ENCODE data around the gene MAGEA3.

DNA sequence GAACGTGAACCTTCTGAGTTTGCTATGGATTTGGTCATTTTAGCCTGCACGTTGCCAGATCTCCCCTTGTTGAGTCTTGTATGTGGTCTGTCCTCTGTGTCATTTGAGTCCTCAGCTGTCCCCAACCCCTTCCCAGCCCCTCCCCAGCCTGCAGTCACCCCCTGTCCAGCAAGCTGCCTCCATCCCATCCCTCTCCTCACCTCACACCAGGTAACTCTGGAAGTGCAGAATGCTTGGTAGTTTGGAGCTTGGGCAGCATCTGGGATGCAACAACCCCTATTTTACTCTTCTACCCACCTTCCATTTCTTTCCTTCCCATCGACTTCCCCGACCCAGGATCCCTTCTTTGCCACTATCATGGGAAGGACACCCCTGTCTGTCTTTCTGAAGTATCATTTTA is 42.5 kb upstream of the MAGEA3 start:
- TF ChIP-seq CTCF (IDR thresholded peaks at IDR 0.05) (no peak), EZH2 (IDR thresholded peaks at IDR 0.05; ENCODE audit: borderline replicate concordance, insufficient read depth, low read depth, low read length, poor library complexity, severe bottlenecking) (no peak)

Measured in B cell (primary cell).